Measurements from ENCODE around the gene SDK1.

DNA sequence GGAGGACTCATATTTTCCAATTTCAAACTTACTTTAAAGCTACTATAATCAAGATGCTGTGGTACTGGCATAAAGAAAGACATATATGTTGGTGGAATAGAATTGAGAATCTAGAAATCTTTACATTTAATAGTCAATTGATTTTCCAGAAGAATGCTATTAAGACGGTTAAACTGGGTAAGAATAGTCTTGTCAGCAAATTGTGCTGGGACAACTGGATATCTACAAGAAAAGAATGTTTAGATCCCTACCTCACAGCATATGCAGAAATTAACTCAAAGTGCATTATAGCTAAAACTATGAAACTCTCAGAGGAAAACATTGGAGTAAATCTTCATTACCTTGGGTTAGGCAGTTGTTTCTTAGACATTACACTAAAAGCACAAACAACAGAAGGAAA lies 203.3 kb downstream of the SDK1 start:
- no peak for TF ChIP-seq POLR2AphosphoS5 (IDR thresholded peaks at IDR 0.05)
- TF ChIP-seq, protein P1, sequence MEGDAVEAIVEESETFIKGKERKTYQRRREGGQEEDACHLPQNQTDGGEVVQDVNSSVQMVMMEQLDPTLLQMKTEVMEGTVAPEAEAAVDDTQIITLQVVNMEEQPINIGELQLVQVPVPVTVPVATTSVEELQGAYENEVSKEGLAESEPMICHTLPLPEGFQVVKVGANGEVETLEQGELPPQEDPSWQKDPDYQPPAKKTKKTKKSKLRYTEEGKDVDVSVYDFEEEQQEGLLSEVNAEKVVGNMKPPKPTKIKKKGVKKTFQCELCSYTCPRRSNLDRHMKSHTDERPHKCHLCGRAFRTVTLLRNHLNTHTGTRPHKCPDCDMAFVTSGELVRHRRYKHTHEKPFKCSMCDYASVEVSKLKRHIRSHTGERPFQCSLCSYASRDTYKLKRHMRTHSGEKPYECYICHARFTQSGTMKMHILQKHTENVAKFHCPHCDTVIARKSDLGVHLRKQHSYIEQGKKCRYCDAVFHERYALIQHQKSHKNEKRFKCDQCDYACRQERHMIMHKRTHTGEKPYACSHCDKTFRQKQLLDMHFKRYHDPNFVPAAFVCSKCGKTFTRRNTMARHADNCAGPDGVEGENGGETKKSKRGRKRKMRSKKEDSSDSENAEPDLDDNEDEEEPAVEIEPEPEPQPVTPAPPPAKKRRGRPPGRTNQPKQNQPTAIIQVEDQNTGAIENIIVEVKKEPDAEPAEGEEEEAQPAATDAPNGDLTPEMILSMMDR (IDR thresholded peaks at IDR 0.05) = no peak
